Hematopoietic multipotent progenitor cell treated with erythropoietin and hydrocortisone succinate and interleukin-3 and kit ligand, for 17 days (in vitro differentiated cells): ENCODE results near the gene HAAO.

Experiments
- DNase-seq: peaks from one replicate; pipeline ENCODE4 v3.0.0-alpha.2; 2015; ENCODE audit warnings: low spot score

The HAAO gene

DNA sequence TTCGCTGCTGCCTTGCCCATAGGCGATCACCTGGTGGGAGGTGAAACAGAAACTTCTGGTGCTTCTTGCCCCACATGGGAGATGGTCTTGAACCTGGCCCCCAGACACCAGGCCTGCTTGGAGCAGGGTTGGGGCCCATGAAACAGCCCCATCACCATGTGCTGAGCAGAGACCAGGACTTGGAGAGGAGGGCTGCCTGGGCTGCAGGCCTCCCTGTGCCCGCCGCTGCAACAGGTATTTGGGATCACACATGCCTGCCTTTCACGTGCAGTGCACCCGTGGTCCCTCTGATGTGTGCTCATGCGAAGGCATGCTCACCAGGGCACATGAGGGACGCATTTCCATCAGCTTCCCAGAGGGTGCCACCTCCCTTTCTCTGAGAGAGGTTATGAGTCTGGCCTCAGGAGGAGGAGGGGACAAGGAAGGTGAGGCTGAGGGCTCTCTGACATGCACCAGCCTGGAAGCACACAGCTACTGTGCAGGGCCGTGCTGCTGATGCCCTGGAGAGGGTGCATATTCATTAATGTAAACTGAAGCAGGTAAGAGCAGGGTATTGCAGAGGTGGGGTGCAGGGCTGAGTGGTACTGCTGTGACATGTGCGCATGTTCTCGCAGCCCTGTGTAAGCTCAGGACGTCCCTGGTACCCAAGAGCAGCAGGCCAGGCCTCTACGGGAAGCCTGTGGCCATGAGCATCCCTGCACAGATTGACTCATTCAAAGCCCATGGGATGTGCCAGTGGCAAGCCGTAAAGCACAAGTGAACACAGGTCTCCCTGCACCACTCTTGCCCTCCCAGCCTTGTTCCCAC, 24.3 kb downstream of the HAAO start:
- no peak for DNase-seq

DNA sequence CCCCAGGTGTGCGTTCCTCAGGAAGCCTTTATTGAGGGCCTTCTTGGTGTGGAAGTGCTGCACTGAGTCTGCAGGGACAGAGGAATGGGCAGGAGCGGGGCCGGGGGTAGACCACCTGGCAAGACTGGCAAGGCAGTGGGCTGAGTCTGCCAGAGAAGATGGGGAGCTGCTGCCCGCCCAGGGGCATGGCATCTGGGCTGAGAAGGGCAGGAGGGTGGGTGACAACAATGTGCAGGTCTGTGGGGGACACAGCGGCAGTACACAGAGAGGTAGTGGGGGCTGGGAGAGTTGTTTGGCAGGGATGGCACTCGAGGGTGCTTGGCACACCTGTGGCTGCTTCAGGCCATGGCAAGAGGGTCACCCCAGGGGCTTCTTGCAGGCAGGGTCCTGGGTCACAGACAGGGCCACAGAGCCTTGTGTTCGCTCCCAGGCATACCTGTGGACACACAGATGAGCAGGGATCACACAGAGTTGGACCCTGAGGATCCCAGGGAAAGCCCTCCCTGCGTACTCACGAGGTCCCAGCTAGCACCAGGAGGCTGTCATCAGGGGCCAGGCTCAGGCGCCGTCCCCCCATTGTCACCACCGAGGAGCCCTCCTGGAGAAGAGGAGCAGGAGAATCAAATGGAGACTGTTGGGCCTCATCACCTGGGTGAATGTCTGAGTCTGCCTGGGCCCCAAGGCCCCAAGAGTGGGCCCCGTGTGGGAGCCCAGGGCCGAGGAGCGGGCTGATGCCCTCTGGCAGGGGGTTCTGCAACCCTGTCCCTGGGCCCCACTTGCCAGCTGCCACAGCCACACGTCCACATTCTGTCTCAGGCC, 25.1 kb downstream of the HAAO start:
- no peak for DNase-seq

DNA sequence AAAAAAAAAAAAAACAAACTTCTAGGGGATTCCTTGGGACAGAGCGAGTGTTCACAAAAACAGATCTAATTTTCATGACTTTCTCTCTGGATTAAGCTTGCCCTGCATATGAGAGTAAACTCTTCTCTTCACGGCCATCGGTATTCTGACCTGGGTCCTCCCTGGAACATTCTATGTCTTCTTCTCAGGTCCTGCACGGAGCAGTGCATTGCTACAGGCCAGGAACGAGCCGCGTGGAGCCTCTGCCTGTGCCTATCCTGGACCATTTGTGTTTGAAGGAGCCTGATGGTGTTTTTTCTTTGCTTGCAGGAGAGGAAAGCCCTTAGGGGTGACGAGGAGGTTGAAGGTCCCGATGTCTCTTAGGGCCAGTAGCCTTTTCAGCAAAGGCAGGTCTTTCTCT, 26.7 kb downstream of the HAAO start:
- no peak for DNase-seq

GRCh38 chr2:42764901-42765300, 27.5 kb downstream of the HAAO start:
- DNase-seq, result no peak

GRCh38 chr2:42764096-42764495, 28.3 kb downstream of the HAAO start, which contains the start of gene OXER1:
TSS of gene OXER1 (minus strand) at chr2:42764135. CDS start at chr2:42764062, 73 bp downstream.
- DNase-seq, result no peak

DNA sequence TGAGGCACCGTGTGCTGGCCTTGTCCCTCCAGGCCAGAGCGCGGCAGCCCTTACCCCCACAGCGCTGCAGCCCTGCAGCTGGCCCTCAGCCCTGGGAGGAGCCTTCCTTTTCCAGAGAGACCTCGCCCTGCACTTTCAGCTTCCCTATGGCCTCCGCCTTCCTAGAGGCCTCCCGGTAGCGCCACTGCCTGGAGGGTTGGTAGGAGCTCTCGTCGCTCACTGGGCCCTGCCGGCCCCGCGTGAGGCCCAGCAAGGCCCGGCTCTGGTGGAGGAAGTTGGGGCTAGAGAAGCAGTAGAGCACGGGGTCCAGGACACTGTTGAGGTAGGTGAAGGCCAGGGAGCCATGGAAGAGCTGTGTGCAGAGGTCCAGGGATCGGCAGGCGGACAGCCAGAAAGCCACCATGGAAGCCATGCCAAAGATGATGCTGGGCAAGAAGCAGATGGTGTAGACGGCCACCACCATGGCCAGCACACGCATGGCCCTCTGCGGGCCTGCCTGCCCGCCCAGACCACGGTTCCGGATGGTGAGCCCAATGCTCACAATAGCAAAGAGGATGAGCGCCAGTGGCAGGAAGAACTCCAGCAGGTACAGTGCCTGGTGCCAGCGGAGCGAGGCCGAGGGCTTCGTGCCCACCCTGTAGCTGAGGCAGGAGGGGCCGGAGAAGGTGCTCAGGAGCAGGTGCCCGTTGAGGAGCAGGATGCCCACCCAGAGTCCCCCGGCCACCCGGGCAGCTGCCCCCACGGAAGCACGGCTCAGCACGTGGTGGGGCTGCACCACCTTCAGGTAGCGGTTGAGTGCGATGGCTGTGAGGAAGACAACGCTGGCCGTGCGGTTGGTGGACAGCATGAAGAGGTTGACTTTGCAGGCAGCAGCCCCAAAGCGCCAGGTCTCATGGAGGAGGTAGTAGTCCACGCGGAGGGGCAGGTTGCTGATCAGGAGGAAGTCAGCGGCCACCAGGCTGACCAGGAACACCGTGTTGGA, 29.3 kb downstream of the HAAO start:
- no peak for DNase-seq

- DNase-seq, result no peak
These were observed 30.2 kb downstream of the HAAO start for GRCh38 chr2:42762155-42762554.

DNA sequence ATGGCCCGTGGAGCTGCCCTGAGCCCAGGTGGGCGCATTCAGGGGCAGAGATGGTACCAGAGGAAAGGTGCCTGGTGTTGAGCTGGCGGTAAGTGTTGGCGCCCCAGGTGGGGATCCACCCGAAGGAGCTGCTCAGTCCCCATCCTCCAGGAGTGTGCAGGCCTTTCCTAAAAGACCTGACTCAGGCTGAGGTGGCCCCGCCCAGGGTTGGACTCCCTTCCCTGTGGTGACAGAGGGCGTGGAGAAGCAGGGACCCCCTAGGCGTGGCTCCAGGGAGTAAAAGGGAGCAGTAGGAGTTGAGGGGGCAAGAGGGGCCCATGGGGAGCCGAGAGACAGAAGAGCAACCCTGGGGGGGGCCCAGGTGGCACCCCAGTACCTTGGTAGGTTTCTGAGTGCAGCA, 30.8 kb downstream of the HAAO start:
- no peak for DNase-seq

- no peak for DNase-seq
These were observed 33.6 kb downstream of the HAAO start for GRCh38 chr2:42758751-42759150.

- no peak for DNase-seq
These were observed 34.2 kb downstream of the HAAO start for GRCh38 chr2:42757981-42758740.

DNA sequence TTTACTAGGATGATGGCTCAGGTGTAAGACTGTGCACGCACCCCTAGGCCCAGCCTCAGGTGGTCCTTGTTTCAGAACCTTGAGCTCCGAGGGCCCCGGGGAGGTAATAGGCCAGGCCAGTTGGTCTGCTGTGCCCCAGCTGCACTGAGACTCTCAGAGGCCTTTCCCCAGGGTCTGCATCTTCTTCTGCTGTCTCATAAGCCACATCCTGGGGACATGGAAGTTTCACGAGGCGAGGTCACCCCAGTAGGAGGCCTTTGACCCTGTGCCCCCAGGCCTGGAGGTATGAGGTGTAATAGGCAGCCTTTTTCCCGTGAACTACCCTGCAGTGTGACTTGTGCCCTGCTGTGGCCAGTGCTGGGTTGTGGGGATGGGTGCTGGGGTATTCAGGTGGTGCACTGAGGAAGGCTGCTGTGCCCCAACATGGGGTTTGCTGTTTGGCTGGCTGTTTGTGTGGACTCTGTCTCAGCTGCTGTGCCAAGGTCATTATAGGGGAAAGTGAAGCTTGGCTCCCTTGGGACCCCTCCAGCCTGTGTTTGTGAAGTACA, 35.3 kb downstream of the HAAO start:
- DNase-seq, result no peak

- no peak for DNase-seq
These were observed 36.1 kb downstream of the HAAO start for GRCh38 chr2:42756150-42756775.

DNA sequence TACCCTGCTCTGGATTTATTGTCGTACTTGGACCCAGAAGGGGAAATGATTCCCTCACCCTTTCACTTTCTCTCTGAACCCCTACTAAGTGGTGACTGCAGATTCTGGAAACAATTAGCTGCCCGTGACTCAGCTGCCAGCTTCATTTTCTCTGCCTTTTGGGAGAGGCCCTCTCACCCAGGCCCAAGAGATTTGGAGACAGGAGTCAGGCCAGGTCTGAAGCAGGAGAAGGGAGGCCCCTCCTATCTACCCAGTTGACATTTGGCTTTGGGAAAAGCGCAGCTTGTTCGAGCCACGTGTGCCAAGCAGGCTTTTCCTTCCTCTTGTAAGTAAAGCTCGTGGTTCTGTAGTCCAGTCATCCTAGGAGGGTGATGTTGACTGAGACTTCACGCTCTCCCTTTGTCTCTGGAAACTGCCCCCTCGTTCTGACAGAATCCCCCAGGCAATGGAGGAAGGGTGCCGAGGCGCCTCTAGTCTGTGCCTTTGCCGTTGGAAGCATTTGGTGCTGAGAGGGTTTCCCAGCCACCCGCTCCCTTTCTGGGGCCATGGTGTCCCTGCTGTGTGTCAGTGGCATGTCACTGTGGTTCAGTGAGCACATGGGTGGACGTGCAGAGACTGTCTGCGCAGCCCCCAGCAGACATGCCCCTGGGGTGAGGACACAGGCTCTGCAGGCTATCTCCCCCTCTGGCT, 37.0 kb downstream of the HAAO start:
- no peak for DNase-seq

DNA sequence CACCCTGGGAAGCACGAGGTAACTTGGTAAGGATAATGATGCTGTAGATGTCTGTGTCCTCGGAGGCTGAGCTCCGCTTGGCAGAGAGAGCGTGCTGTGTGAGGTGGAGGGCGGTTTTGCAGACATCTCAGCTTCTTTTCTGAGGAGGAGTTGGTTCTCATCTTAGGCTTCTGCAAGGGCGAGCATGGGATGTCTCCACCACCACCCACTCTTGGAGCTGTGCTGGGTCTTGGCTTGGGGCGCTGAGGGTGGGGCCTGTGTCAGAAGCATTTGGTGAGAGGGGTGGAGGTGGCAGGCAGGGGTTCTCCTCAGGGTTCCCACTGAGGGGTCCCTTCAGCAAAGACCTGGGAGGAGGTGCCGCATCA, 37.6 kb downstream of the HAAO start:
- DNase-seq, result no peak

DNA sequence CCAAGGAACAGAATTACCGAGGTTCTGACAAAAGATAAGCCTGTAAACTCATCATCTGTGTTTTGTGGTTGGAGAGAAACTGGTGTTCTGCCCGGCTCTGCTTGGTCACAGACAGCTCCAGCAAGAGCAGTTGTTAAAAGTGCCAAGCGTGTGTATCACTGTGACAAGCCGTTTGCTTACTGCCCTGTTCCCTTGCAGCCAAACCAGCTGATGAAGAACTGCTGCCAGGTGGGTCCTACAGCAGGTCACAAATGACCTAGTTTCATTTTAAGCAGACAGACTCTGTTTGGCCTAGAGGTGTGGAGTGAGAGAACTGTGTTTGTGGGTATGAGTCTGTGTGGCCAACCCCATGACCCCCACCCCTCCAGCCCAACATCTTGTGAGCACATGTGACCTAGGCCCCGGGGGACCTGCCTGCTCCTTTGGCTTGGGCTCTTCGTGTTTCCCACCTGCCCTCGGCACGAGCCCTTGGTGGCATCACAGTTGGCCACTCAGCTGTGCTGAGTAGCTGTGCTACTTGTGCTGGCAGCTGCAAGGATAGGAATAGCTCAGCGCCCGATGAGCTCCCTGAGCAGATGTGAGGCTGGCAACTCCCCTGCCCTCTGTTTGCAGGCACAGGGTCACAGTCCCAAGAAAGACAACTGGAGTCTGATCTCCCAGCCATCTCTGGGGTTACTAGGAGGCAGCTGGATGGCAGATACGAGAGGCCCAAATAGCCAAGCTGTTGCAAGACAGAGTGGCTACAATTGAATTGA, 38.2 kb downstream of the HAAO start:
- DNase-seq, result no peak

- DNase-seq, result no peak
These were observed 39.3 kb downstream of the HAAO start for GRCh38 chr2:42752816-42753813.

DNA sequence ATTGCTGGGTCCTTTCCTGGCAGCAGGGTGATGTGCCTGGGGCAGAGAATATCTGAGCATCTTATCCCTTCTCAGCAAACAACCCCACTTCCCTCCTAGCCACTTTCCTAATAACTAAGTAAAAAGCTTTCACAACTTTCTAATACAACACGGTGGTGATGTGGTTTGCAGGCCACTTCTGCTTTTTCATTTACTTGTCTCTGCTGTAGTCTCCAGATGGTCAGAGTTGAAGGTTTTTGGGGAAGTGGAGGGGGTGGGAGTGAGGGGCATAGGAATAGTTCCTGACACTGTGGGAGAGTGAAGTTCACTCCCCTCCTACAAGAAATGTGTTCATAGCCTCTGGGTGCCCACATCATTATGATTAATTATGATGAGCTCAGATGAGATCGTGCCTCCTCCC, 40.1 kb downstream of the HAAO start:
- no peak for DNase-seq

- no peak for DNase-seq
These were observed 43.5 kb downstream of the HAAO start for GRCh38 chr2:42748840-42749239.
